DOHH2 (cell line): ENCODE results near the gene TES.

Experiments used
- EZH2phosphoT487 ChIP-seq: fragments of 200-600 bp; sonication (generic); IDR thresholded peaks from 2 replicates; pipeline ENCODE4 v1.6.1; 2017; ENCODE audit warnings: borderline replicate concordance, mild to moderate bottlenecking, antibody characterized with exemption, low read length, moderate library complexity, mixed read lengths
- TF ChIP-seq, protein P1 (sequence below): fragments of 200-600 bp; sonication (generic); IDR thresholded peaks from one replicate; pipeline ENCODE4 v1.5.1; 2014; ENCODE audit warnings: antibody characterized with exemption, mild to moderate bottlenecking, low read depth, low read length; ENCODE audit not compliant: poor library complexity, severe bottlenecking

GRCh38 chr7:116235380-116235779, 25.0 kb downstream of the TES start:
- TF ChIP-seq, protein P1, sequence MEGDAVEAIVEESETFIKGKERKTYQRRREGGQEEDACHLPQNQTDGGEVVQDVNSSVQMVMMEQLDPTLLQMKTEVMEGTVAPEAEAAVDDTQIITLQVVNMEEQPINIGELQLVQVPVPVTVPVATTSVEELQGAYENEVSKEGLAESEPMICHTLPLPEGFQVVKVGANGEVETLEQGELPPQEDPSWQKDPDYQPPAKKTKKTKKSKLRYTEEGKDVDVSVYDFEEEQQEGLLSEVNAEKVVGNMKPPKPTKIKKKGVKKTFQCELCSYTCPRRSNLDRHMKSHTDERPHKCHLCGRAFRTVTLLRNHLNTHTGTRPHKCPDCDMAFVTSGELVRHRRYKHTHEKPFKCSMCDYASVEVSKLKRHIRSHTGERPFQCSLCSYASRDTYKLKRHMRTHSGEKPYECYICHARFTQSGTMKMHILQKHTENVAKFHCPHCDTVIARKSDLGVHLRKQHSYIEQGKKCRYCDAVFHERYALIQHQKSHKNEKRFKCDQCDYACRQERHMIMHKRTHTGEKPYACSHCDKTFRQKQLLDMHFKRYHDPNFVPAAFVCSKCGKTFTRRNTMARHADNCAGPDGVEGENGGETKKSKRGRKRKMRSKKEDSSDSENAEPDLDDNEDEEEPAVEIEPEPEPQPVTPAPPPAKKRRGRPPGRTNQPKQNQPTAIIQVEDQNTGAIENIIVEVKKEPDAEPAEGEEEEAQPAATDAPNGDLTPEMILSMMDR: no peak
- TF ChIP-seq EZH2phosphoT487: no peak
